ENCODE measurements around the gene PZP. TPM values are rescaled to one million over a fixed set of nuclear protein-coding genes. Genes with fewer than 3 reads are reported as not detected.

The PZP gene
- total and polyA plus RNA-seq, 2 of the 13 experiments (the other 11 are each of a cell fraction or from before 2014, with no cell fraction given), result 0.07 to 0.89 TPM

DNA sequence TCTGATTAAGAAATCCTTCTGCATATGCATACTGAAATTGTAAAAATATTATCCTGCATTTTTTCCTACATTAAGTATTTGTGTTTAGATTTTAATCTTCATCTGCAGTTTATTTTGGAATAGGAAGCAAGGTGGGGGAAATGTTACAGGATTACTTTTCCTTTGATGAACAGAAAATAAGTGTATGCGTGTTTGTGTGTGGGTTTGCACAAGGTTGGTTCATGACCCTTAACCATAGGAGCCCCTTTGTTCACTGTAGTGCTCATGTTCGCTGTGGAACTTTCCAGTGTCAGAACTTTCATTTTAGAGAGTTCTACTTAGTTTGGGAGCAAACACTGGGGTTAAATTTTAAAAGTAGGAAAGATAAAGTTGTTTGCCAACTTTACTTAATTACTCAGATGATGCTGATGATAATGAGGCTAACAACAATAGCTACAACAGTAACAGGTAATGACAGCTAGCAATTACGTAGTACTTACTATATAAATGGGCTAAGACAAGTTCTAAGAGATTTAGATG lies 86.0 kb downstream of the PZP start (continued):
- no peak for TF ChIP-seq ZNF784 (CRISPR knock-in tag; IDR thresholded peaks at IDR 0.05; ENCODE audit: borderline replicate concordance)
- no peak for TF ChIP-seq BRF2 (CRISPR knock-in tag; IDR thresholded peaks at IDR 0.05)
- TF ChIP-seq ZNF543 (CRISPR knock-in tag; IDR thresholded peaks at IDR 0.05), result no peak
- TF ChIP-seq NFRKB (IDR thresholded peaks at IDR 0.05), result no peak
- TF ChIP-seq, protein P1, sequence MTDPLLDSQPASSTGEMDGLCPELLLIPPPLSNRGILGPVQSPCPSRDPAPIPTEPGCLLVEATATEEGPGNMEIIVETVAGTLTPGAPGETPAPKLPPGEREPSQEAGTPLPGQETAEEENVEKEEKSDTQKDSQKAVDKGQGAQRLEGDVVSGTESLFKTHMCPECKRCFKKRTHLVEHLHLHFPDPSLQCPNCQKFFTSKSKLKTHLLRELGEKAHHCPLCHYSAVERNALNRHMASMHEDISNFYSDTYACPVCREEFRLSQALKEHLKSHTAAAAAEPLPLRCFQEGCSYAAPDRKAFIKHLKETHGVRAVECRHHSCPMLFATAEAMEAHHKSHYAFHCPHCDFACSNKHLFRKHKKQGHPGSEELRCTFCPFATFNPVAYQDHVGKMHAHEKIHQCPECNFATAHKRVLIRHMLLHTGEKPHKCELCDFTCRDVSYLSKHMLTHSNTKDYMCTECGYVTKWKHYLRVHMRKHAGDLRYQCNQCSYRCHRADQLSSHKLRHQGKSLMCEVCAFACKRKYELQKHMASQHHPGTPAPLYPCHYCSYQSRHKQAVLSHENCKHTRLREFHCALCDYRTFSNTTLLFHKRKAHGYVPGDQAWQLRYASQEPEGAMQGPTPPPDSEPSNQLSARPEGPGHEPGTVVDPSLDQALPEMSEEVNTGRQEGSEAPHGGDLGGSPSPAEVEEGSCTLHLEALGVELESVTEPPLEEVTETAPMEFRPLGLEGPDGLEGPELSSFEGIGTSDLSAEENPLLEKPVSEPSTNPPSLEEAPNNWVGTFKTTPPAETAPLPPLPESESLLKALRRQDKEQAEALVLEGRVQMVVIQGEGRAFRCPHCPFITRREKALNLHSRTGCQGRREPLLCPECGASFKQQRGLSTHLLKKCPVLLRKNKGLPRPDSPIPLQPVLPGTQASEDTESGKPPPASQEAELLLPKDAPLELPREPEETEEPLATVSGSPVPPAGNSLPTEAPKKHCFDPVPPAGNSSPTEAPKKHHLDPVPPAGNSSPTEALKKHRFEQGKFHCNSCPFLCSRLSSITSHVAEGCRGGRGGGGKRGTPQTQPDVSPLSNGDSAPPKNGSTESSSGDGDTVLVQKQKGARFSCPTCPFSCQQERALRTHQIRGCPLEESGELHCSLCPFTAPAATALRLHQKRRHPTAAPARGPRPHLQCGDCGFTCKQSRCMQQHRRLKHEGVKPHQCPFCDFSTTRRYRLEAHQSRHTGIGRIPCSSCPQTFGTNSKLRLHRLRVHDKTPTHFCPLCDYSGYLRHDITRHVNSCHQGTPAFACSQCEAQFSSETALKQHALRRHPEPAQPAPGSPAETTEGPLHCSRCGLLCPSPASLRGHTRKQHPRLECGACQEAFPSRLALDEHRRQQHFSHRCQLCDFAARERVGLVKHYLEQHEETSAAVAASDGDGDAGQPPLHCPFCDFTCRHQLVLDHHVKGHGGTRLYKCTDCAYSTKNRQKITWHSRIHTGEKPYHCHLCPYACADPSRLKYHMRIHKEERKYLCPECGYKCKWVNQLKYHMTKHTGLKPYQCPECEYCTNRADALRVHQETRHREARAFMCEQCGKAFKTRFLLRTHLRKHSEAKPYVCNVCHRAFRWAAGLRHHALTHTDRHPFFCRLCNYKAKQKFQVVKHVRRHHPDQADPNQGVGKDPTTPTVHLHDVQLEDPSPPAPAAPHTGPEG (CRISPR knock-in tag; IDR thresholded peaks at IDR 0.05), result no peak
- no peak for TF ChIP-seq ARHGAP35 (CRISPR knock-in tag; IDR thresholded peaks at IDR 0.05; ENCODE audit: borderline replicate concordance)
- peak; percentile 97 for TF ChIP-seq MLX (CRISPR knock-in tag; IDR thresholded peaks at IDR 0.05)
- peak; percentile 24; the same call in 1 of the 2 replicates for TF ChIP-seq YEATS2 (CRISPR knock-in tag; IDR thresholded peaks at IDR 0.05; ENCODE audit: borderline replicate concordance)
- no peak for TF ChIP-seq ZNF788 (CRISPR knock-in tag; IDR thresholded peaks at IDR 0.05; ENCODE audit: borderline replicate concordance)
- no peak for TF ChIP-seq TP53 (CRISPR knock-in tag; conservative IDR thresholded peaks at IDR 0.05)
- TF ChIP-seq ZNF430 (CRISPR knock-in tag; IDR thresholded peaks at IDR 0.05), result no peak
- TF ChIP-seq, protein P2, sequence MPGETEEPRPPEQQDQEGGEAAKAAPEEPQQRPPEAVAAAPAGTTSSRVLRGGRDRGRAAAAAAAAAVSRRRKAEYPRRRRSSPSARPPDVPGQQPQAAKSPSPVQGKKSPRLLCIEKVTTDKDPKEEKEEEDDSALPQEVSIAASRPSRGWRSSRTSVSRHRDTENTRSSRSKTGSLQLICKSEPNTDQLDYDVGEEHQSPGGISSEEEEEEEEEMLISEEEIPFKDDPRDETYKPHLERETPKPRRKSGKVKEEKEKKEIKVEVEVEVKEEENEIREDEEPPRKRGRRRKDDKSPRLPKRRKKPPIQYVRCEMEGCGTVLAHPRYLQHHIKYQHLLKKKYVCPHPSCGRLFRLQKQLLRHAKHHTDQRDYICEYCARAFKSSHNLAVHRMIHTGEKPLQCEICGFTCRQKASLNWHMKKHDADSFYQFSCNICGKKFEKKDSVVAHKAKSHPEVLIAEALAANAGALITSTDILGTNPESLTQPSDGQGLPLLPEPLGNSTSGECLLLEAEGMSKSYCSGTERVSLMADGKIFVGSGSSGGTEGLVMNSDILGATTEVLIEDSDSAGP (CRISPR knock-in tag; IDR thresholded peaks at IDR 0.05; ENCODE audit: borderline replicate concordance), result no peak
- no peak for TF ChIP-seq HINFP (CRISPR knock-in tag; IDR thresholded peaks at IDR 0.05; ENCODE audit: low read depth)
- no peak for TF ChIP-seq EED (CRISPR knock-in tag; IDR thresholded peaks at IDR 0.05)
- TF ChIP-seq SRSF1 (optimal IDR thresholded peaks at IDR 0.05; ENCODE audit: low read depth, low read length), result no peak
- no peak for TF ChIP-seq NR3C1 (CRISPR knock-in tag; IDR thresholded peaks at IDR 0.05)
- TF ChIP-seq ZFP36L1 (CRISPR knock-in tag; IDR thresholded peaks at IDR 0.05), result 0 out of 2 replicates have a peak, but pooled peaks have one; percentile 50
- peak; percentile 75; the same call in 1 of the 2 replicates for TF ChIP-seq IRF2 (CRISPR knock-in tag; IDR thresholded peaks at IDR 0.05)
- no peak for TF ChIP-seq ZNF235 (CRISPR knock-in tag; IDR thresholded peaks at IDR 0.05; ENCODE audit: borderline replicate concordance)
